Activated CD4-positive, alpha-beta T cell treated with anti-CD3 and anti-CD28 coated beads, Interleukin-2, amount 10 ng/mL, durations not matched to agents 24 days and 14 days (primary cell): ENCODE measurements around the gene FBF1. TPM values are rescaled to one million over a fixed set of nuclear protein-coding genes. Genes with fewer than 3 reads are reported as not detected.
A peak's percentile ranks its signal among the peaks of the same experiment; 100 is the strongest.

ENCODE experiments used
- DNase-seq: peaks from one replicate; pipeline ENCODE4 v3.0.0; 2022
- H3K27ac Mint-ChIP-seq: one replicate; pipeline ENCODE4 v1.8.0; 2022; ENCODE audit warnings: mild to moderate bottlenecking, mixed read lengths
- H3K27me3 Mint-ChIP-seq: one replicate; pipeline ENCODE4 v1.8.0; 2022; ENCODE audit warnings: mixed read lengths
- H3K36me3 Mint-ChIP-seq: one replicate; pipeline ENCODE4 v1.8.0; 2022; ENCODE audit warnings: low read depth, mild to moderate bottlenecking, mixed read lengths
- H3K4me1 Mint-ChIP-seq: one replicate; pipeline ENCODE4 v1.8.0; 2021; ENCODE audit warnings: mixed read lengths
- H3K4me3 Mint-ChIP-seq: one replicate; pipeline ENCODE4 v1.8.0; 2022; ENCODE audit warnings: mild to moderate bottlenecking, moderate library complexity, mixed read lengths
- H3K9me3 Mint-ChIP-seq: one replicate; pipeline ENCODE4 v1.8.0; 2021; ENCODE audit warnings: mixed read lengths
- intact Hi-C: fragments of 100-400 bp; cut with micrococcal nuclease; formaldehyde crosslinking; loops from one replicate; pipeline ENCODE4 v1.15.1; 2023
- total RNA-seq: library from RNA; stranded (reverse); gene quantifications from 2 replicates; pipeline ENCODE4 v1.2.3, GENCODE V29; 2022

FBF1 gene
- total RNA-seq, 1 donor from 2014 or later: 18.6 TPM

- H3K4me1 Mint-ChIP-seq: no peaks in the 10 kb centered on the region
- H3K27ac Mint-ChIP-seq: no peak overlapping the region
- intact Hi-C loops: no loop called here
These were observed 23.5 kb downstream of the FBF1 start for GRCh38 chr17:75917141-75917916.

GRCh38 chr17:75915268-75915667, 25.6 kb downstream of the FBF1 start:
- intact Hi-C loops: no loop called here
- no peak overlapping the region for H3K27ac Mint-ChIP-seq
- H3K36me3 Mint-ChIP-seq: peaks cover 2% of the 10 kb centered on the region
- no peak overlapping the region for H3K4me3 Mint-ChIP-seq
- H3K4me1 Mint-ChIP-seq: no peaks in the 10 kb centered on the region
- no peak for DNase-seq
- no peaks in the 10 kb centered on the region for H3K27me3 Mint-ChIP-seq
- no peaks in the 10 kb centered on the region for H3K9me3 Mint-ChIP-seq

More at GRCh38 chr17:75917141-75917916, 23.5 kb downstream of the FBF1 start:
- peaks cover 3% of the 10 kb centered on the region for H3K36me3 Mint-ChIP-seq
- H3K27me3 Mint-ChIP-seq: no peaks in the 10 kb centered on the region
- H3K9me3 Mint-ChIP-seq: no peaks in the 10 kb centered on the region
- no peak for DNase-seq
- H3K4me3 Mint-ChIP-seq: no peak overlapping the region

- intact Hi-C loops: no loop called here
- H3K4me3 Mint-ChIP-seq: no peak overlapping the region
These were observed 26.1 kb downstream of the FBF1 start for GRCh38 chr17:75914643-75915267.

GRCh38 chr17:75913537-75914210, 27.2 kb downstream of the FBF1 start:
- H3K4me3 Mint-ChIP-seq: no peak overlapping the region
- intact Hi-C loops: no loop called here
- no peaks in the 10 kb centered on the region for H3K9me3 Mint-ChIP-seq
- peaks cover 4% of the 10 kb centered on the region for H3K36me3 Mint-ChIP-seq
- H3K27ac Mint-ChIP-seq: no peak overlapping the region
- DNase-seq: no peak
- H3K27me3 Mint-ChIP-seq: no peaks in the 10 kb centered on the region
- H3K4me1 Mint-ChIP-seq: no peaks in the 10 kb centered on the region

More at GRCh38 chr17:75914643-75915267, 26.1 kb downstream of the FBF1 start:
- peaks cover 2% of the 10 kb centered on the region for H3K36me3 Mint-ChIP-seq
- no peak for DNase-seq
- H3K27me3 Mint-ChIP-seq: no peaks in the 10 kb centered on the region
- no peaks in the 10 kb centered on the region for H3K4me1 Mint-ChIP-seq
- H3K9me3 Mint-ChIP-seq: no peaks in the 10 kb centered on the region
- H3K27ac Mint-ChIP-seq: no peak overlapping the region

GRCh38 chr17:75910699-75911098, 30.1 kb downstream of the FBF1 start:
- no peak overlapping the region for H3K4me3 Mint-ChIP-seq

GRCh38 chr17:75909812-75910274, 31.0 kb downstream of the FBF1 start:
- peaks cover 9% of the 10 kb centered on the region for H3K4me1 Mint-ChIP-seq
- no peaks in the 10 kb centered on the region for H3K9me3 Mint-ChIP-seq
- H3K36me3 Mint-ChIP-seq: peaks cover 4% of the 10 kb centered on the region
- no peak overlapping the region for H3K27ac Mint-ChIP-seq
- intact Hi-C loops: loop anchor here (10.0 kb wide), 2 partner anchors 165 to 195 kb away; partner anchors contain the start of genes EXOC7, GALR2, SRP68 and ZACN
- H3K27me3 Mint-ChIP-seq: no peaks in the 10 kb centered on the region
- no peak for DNase-seq
- no peak overlapping the region for H3K4me3 Mint-ChIP-seq

More at GRCh38 chr17:75910699-75911098, 30.1 kb downstream of the FBF1 start:
- intact Hi-C loops: no loop called here
- Mint-ChIP-seq H3K27me3 (no peaks in the 10 kb centered on the region), H3K36me3 (peaks cover 4% of the 10 kb centered on the region), H3K27ac (no peak overlapping the region), H3K4me1 (peaks cover 6% of the 10 kb centered on the region), H3K9me3 (no peaks in the 10 kb centered on the region)
- no peak for DNase-seq

- no peak overlapping the region for H3K4me3 Mint-ChIP-seq
- intact Hi-C loops: loop anchor here (10.0 kb wide), 2 partner anchors 166 to 196 kb away; partner anchors contain the start of genes EXOC7, GALR2, SRP68 and ZACN
- H3K27ac Mint-ChIP-seq: no peak overlapping the region
These were observed 31.6 kb downstream of the FBF1 start for GRCh38 chr17:75909051-75909811.

GRCh38 chr17:75908201-75908600, 32.6 kb downstream of the FBF1 start:
- H3K4me3 Mint-ChIP-seq: no peak overlapping the region
- H3K4me1 Mint-ChIP-seq: peaks cover 12% of the 10 kb centered on the region
- peaks cover 6% of the 10 kb centered on the region for H3K36me3 Mint-ChIP-seq
- intact Hi-C loops: loop anchor here (10.0 kb wide), 2 partner anchors 167 to 197 kb away; partner anchors contain the start of genes EXOC7, GALR2, SRP68 and ZACN
- no peaks in the 10 kb centered on the region for H3K27me3 Mint-ChIP-seq
- H3K27ac Mint-ChIP-seq: no peak overlapping the region
- no peaks in the 10 kb centered on the region for H3K9me3 Mint-ChIP-seq
- DNase-seq: no peak

More at GRCh38 chr17:75909051-75909811, 31.6 kb downstream of the FBF1 start:
- peaks cover 9% of the 10 kb centered on the region for H3K4me1 Mint-ChIP-seq
- DNase-seq: no peak
- peaks cover 6% of the 10 kb centered on the region for H3K36me3 Mint-ChIP-seq
- H3K27me3 Mint-ChIP-seq: no peaks in the 10 kb centered on the region
- H3K9me3 Mint-ChIP-seq: no peaks in the 10 kb centered on the region

GRCh38 chr17:75906143-75906884, 34.5 kb downstream of the FBF1 start:
- peaks cover 12% of the 10 kb centered on the region for H3K4me1 Mint-ChIP-seq
- H3K4me3 Mint-ChIP-seq: peak overlapping the region; percentile 55
- H3K27ac Mint-ChIP-seq: peak overlapping the region; percentile 78
- no peaks in the 10 kb centered on the region for H3K9me3 Mint-ChIP-seq
- intact Hi-C loops: loop anchor here (10.0 kb wide), 2 partner anchors 168 to 198 kb away; partner anchors contain the start of genes EXOC7, GALR2, SRP68 and ZACN
- DNase-seq: no peak
- H3K27me3 Mint-ChIP-seq: no peaks in the 10 kb centered on the region
- H3K36me3 Mint-ChIP-seq: peaks cover 14% of the 10 kb centered on the region

GRCh38 chr17:75904749-75905521, 35.9 kb downstream of the FBF1 start, which contains the start of gene MRPL38:
TSS of gene MRPL38 (minus strand) at chr17:75904884. CDS start at chr17:75904875, 9 bp downstream.
- DNase-seq: peak; percentile 99
- intact Hi-C loops: loop anchor here (1.0 to 10.0 kb wide), 7 partner anchors 9 to 200 kb away; partner anchors contain the start of genes ACOX1, EXOC7, FBF1 and GALR2
- Mint-ChIP-seq H3K9me3 (no peaks in the 10 kb centered on the region), H3K4me1 (peaks cover 12% of the 10 kb centered on the region), H3K27ac (peak within 1 kb of the TSS; percentile 93), H3K36me3 (peaks cover 18% of the 10 kb centered on the region), H3K27me3 (no peaks in the 10 kb centered on the region), H3K4me3 (peak within 1 kb of the TSS; percentile 97)

- Mint-ChIP-seq H3K36me3 (peaks cover 25% of the 10 kb centered on the region), H3K9me3 (no peaks in the 10 kb centered on the region), H3K27ac (no peak overlapping the region), H3K27me3 (no peaks in the 10 kb centered on the region), H3K4me3 (no peak overlapping the region), H3K4me1 (peaks cover 14% of the 10 kb centered on the region)
- intact Hi-C loops: loop anchor here (10.0 kb wide), 2 partner anchors 172 to 202 kb away; partner anchors contain the start of genes EXOC7, GALR2, SRP68 and ZACN
- DNase-seq: no peak
These were observed 38.4 kb downstream of the FBF1 start for GRCh38 chr17:75902406-75902805.

- H3K4me1 Mint-ChIP-seq: peaks cover 16% of the 10 kb centered on the region
- H3K9me3 Mint-ChIP-seq: no peaks in the 10 kb centered on the region
- H3K27ac Mint-ChIP-seq: no peak overlapping the region
- intact Hi-C loops: loop anchor here (10.0 kb wide), 2 partner anchors 173 to 203 kb away; partner anchors contain the start of genes EXOC7, GALR2, SRP68 and ZACN
- peaks cover 25% of the 10 kb centered on the region for H3K36me3 Mint-ChIP-seq
- DNase-seq: no peak
- H3K4me3 Mint-ChIP-seq: no peak overlapping the region
- no peaks in the 10 kb centered on the region for H3K27me3 Mint-ChIP-seq
These were observed 39.1 kb downstream of the FBF1 start for GRCh38 chr17:75901727-75902126.
